ENCODE data around the gene NTHL1.

NTHL1 gene

GRCh38 chr16:2003827-2004641, 43.6 kb downstream of the NTHL1 start:
- POLR2A ChIA-PET = interaction anchor here (0.6 to 2.1 kb wide), 12 partner anchors 8 to 151 kb away, joined by 3 to 19 read pairs (median 4); partner anchors contain the start of genes NTHL1, RPS2, TBL3 and TRAF7
- no peak for TF ChIP-seq MZF1 (tag by site-specific recombination; IDR thresholded peaks at IDR 0.05; ENCODE audit: borderline replicate concordance)
- TF ChIP-seq, protein P1, sequence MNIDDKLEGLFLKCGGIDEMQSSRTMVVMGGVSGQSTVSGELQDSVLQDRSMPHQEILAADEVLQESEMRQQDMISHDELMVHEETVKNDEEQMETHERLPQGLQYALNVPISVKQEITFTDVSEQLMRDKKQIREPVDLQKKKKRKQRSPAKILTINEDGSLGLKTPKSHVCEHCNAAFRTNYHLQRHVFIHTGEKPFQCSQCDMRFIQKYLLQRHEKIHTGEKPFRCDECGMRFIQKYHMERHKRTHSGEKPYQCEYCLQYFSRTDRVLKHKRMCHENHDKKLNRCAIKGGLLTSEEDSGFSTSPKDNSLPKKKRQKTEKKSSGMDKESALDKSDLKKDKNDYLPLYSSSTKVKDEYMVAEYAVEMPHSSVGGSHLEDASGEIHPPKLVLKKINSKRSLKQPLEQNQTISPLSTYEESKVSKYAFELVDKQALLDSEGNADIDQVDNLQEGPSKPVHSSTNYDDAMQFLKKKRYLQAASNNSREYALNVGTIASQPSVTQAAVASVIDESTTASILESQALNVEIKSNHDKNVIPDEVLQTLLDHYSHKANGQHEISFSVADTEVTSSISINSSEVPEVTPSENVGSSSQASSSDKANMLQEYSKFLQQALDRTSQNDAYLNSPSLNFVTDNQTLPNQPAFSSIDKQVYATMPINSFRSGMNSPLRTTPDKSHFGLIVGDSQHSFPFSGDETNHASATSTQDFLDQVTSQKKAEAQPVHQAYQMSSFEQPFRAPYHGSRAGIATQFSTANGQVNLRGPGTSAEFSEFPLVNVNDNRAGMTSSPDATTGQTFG (tag by site-specific recombination; IDR thresholded peaks at IDR 0.05; ENCODE audit: borderline replicate concordance) = no peak
- no peak for TF ChIP-seq ZSCAN18 (tag by site-specific recombination; IDR thresholded peaks at IDR 0.05)
- TF ChIP-seq ZIC2 (tag by site-specific recombination; IDR thresholded peaks at IDR 0.05) = peak; percentile 62
- no peak for TF ChIP-seq ATF2 (tag by site-specific recombination; IDR thresholded peaks at IDR 0.05; ENCODE audit: low read depth)
- TF ChIP-seq ZBTB17 (tag by site-specific recombination; IDR thresholded peaks at IDR 0.05) = peak; percentile 78
- no peak for TF ChIP-seq ZNF404 (tag by site-specific recombination; IDR thresholded peaks at IDR 0.05)
- no peak for TF ChIP-seq ZNF239 (tag by site-specific recombination; IDR thresholded peaks at IDR 0.05)
- peak; percentile 56; the same call in 1 of the 2 replicates for TF ChIP-seq ZNF768 (tag by site-specific recombination; IDR thresholded peaks at IDR 0.05)
- peak; percentile 95 for TF ChIP-seq KLF1 (tag by site-specific recombination; IDR thresholded peaks at IDR 0.05)
- TF ChIP-seq, protein P2, sequence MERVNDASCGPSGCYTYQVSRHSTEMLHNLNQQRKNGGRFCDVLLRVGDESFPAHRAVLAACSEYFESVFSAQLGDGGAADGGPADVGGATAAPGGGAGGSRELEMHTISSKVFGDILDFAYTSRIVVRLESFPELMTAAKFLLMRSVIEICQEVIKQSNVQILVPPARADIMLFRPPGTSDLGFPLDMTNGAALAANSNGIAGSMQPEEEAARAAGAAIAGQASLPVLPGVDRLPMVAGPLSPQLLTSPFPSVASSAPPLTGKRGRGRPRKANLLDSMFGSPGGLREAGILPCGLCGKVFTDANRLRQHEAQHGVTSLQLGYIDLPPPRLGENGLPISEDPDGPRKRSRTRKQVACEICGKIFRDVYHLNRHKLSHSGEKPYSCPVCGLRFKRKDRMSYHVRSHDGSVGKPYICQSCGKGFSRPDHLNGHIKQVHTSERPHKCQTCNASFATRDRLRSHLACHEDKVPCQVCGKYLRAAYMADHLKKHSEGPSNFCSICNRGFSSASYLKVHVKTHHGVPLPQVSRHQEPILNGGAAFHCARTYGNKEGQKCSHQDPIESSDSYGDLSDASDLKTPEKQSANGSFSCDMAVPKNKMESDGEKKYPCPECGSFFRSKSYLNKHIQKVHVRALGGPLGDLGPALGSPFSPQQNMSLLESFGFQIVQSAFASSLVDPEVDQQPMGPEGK (tag by site-specific recombination; IDR thresholded peaks at IDR 0.05) = peak; percentile 72
- no peak for TF ChIP-seq RBAK (tag by site-specific recombination; IDR thresholded peaks at IDR 0.05)
- TF ChIP-seq ZNF677 (tag by site-specific recombination; IDR thresholded peaks at IDR 0.05) = no peak
- TF ChIP-seq, protein P3, sequence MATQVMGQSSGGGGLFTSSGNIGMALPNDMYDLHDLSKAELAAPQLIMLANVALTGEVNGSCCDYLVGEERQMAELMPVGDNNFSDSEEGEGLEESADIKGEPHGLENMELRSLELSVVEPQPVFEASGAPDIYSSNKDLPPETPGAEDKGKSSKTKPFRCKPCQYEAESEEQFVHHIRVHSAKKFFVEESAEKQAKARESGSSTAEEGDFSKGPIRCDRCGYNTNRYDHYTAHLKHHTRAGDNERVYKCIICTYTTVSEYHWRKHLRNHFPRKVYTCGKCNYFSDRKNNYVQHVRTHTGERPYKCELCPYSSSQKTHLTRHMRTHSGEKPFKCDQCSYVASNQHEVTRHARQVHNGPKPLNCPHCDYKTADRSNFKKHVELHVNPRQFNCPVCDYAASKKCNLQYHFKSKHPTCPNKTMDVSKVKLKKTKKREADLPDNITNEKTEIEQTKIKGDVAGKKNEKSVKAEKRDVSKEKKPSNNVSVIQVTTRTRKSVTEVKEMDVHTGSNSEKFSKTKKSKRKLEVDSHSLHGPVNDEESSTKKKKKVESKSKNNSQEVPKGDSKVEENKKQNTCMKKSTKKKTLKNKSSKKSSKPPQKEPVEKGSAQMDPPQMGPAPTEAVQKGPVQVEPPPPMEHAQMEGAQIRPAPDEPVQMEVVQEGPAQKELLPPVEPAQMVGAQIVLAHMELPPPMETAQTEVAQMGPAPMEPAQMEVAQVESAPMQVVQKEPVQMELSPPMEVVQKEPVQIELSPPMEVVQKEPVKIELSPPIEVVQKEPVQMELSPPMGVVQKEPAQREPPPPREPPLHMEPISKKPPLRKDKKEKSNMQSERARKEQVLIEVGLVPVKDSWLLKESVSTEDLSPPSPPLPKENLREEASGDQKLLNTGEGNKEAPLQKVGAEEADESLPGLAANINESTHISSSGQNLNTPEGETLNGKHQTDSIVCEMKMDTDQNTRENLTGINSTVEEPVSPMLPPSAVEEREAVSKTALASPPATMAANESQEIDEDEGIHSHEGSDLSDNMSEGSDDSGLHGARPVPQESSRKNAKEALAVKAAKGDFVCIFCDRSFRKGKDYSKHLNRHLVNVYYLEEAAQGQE (tag by site-specific recombination; IDR thresholded peaks at IDR 0.05) = peak; percentile 53; the same call in 1 of the 2 replicates
- TF ChIP-seq ZNF175 (tag by site-specific recombination; IDR thresholded peaks at IDR 0.05) = no peak
- TF ChIP-seq ZNF692 (tag by site-specific recombination; IDR thresholded peaks at IDR 0.05) = peak; percentile 83
- no peak for TF ChIP-seq ZNF670 (tag by site-specific recombination; IDR thresholded peaks at IDR 0.05; ENCODE audit: low read depth)
- TF ChIP-seq ZBTB7A (tag by site-specific recombination; IDR thresholded peaks at IDR 0.05; ENCODE audit: low read depth) = no peak
- TF ChIP-seq ZNF660 (tag by site-specific recombination; IDR thresholded peaks at IDR 0.05) = peak; percentile 91
- no peak for TF ChIP-seq ZNF146 (tag by site-specific recombination; IDR thresholded peaks at IDR 0.05)
- TF ChIP-seq ZNF623 (tag by site-specific recombination; IDR thresholded peaks at IDR 0.05) = no peak
- TF ChIP-seq ZNF561 (tag by site-specific recombination; IDR thresholded peaks at IDR 0.05; ENCODE audit: borderline replicate concordance) = peak; percentile 69; the same call in 1 of the 2 replicates
- no peak for TF ChIP-seq ZBTB1 (tag by site-specific recombination; IDR thresholded peaks at IDR 0.05)
- TF ChIP-seq SP2 (tag by site-specific recombination; IDR thresholded peaks at IDR 0.05) = peak; percentile 29; the same call in 1 of the 2 replicates
- TF ChIP-seq PRDM1 (tag by site-specific recombination; IDR thresholded peaks at IDR 0.05) = no peak

More at GRCh38 chr16:2003827-2004641, 43.6 kb downstream of the NTHL1 start:
- no peaks in the 10 kb centered on the region for H3K9me3 ChIP-seq (ENCODE audit: control insufficient read depth, insufficient read depth, low read depth, low read length)
- H3K27ac ChIP-seq (ENCODE audit: extremely low read depth, low read depth, low read length) = peak overlapping the region; percentile 61; the same call in 1 of the 2 replicates
- CTCF ChIA-PET = interaction anchor here (0.6 to 3.3 kb wide), 35 partner anchors 9 to 1470 kb away, joined by 3 to 39 read pairs (median 4); partner anchors contain the start of genes GFER, NTHL1, PGP and TSC2
- H3K36me3 ChIP-seq (ENCODE audit: control insufficient read depth in 2 of 2, insufficient read depth in 1 of 2, low read length in 2 of 2) = peaks cover 0 to 75% of the 10 kb centered on the region in 2 experiments; a peak in 2 of 3 replicates
- H3K4me1 ChIP-seq (ENCODE audit: control insufficient read depth, insufficient read depth, low read length) = peaks cover 27% of the 10 kb centered on the region
- H3K4me3 ChIP-seq (ENCODE audit: low read depth, low read length) = no peak overlapping the region
